ENCODE results near the gene AIG1.

The AIG1 gene

DNA sequence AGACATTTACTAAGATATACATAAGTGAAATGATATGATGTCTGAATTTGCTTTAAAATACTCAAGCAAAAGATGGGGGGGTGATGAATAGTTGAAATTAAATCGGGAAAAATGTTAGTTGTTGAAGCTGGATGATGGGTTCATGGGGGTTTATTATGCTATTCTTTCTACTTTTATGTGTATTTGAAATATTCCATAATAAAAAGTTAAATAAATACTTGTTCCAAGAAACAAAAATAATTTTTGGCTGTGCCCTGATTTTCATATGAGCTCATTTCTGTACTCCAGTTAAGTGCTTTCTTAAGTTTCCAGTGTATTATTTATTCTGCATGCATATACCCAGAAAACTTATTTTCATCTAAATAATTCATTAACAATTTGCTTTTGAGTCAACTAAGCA is 138.6 kb downstream of the AIG1 start:
- H3K4me1 ChIP-seq (ENCODE audit: insufficient read depth, poor library complexity, severe bottlenecking), result no peaks in the 10 kb centered on the region

DNA sequence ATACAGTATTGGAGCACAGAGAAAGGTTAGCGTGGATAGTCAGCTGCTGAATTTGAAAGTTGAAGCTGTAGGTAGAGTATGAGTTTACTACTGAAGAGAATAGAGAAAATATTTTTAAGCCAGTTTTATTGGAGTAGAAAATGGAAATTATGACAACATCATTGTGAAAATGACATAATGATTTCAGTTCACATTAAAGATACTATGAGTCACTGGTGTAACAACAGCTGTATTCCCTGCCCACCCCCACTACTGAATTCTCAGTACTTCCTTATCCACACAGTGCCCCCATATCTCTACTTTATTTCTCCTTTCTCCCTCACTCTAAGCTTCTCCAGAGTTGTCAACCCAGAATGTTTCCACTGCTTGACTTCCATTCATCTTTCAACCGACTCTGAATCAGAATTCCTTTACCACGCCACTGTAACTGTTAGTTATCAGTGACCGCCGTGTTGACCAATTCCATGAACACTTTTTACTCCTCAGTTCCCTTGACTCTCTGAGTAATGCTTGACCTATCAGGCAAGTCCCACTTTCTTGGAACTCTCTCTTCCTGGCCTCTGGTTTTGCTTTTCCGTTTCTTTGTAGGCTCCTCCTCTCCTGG is 139.6 kb downstream of the AIG1 start:
- peaks cover 13% of the 10 kb centered on the region; the same call in 1 of the 2 replicates for H3K36me3 ChIP-seq (ENCODE audit: low read depth)
- TF ChIP-seq, protein P1, sequence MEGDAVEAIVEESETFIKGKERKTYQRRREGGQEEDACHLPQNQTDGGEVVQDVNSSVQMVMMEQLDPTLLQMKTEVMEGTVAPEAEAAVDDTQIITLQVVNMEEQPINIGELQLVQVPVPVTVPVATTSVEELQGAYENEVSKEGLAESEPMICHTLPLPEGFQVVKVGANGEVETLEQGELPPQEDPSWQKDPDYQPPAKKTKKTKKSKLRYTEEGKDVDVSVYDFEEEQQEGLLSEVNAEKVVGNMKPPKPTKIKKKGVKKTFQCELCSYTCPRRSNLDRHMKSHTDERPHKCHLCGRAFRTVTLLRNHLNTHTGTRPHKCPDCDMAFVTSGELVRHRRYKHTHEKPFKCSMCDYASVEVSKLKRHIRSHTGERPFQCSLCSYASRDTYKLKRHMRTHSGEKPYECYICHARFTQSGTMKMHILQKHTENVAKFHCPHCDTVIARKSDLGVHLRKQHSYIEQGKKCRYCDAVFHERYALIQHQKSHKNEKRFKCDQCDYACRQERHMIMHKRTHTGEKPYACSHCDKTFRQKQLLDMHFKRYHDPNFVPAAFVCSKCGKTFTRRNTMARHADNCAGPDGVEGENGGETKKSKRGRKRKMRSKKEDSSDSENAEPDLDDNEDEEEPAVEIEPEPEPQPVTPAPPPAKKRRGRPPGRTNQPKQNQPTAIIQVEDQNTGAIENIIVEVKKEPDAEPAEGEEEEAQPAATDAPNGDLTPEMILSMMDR (IDR thresholded peaks at IDR 0.05; ENCODE audit: poor library complexity, severe bottlenecking), result no peak
- no peaks in the 10 kb centered on the region for H3K27me3 ChIP-seq (ENCODE audit: insufficient read depth, poor library complexity, severe bottlenecking)
- no peak overlapping the region for H3K27ac ChIP-seq (ENCODE audit: poor library complexity, severe bottlenecking)
- no peaks in the 10 kb centered on the region for H3K4me1 ChIP-seq (ENCODE audit: insufficient read depth, poor library complexity, severe bottlenecking)
- ATAC-seq (ENCODE audit: low read depth), result no peak
- no peak overlapping the region for H3K4me3 ChIP-seq (ENCODE audit: severe bottlenecking)
- DNase-seq (ENCODE audit: low spot score), result no peak
- H3K9me3 ChIP-seq (ENCODE audit: severe bottlenecking), result peaks cover 1% of the 10 kb centered on the region

More for the DNA sequence above, 138.6 kb downstream of the AIG1 start:
- H3K4me3 ChIP-seq (ENCODE audit: severe bottlenecking), result no peak overlapping the region
- peaks cover 13% of the 10 kb centered on the region; the same call in 1 of the 2 replicates for H3K36me3 ChIP-seq (ENCODE audit: low read depth)
- H3K9me3 ChIP-seq (ENCODE audit: severe bottlenecking), result peaks cover 1% of the 10 kb centered on the region
- TF ChIP-seq, protein P1 (IDR thresholded peaks at IDR 0.05; ENCODE audit: poor library complexity, severe bottlenecking), result no peak
- DNase-seq (ENCODE audit: low spot score) (no peak), ATAC-seq (ENCODE audit: low read depth) (no peak)
- no peaks in the 10 kb centered on the region for H3K27me3 ChIP-seq (ENCODE audit: insufficient read depth, poor library complexity, severe bottlenecking)
- no peak overlapping the region for H3K27ac ChIP-seq (ENCODE audit: poor library complexity, severe bottlenecking)

DNA sequence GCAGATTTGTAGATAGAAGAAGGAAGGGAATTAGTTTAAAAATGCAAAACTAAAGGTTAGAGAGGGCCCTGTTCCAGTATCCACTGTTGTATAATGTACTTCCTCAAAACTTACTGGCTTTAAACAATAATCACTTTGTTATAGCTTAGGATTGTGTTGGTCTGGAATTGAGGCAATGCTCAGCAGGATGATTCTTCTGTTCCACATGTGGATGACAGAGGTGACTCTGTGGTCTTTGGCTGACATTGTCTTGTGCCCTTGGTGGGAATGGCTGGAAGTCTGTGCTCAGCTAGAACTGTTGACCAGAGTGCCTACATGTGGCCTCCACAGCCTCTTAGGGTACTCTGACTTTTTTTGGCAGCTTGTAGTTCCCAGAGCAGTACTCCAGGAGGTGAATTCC is 143.4 kb downstream of the AIG1 start:
- DNase-seq (ENCODE audit: low spot score) (no peak), ATAC-seq (ENCODE audit: low read depth) (no peak)
- Histone ChIP-seq H3K4me1 (ENCODE audit: insufficient read depth, poor library complexity, severe bottlenecking) (no peaks in the 10 kb centered on the region), H3K36me3 (ENCODE audit: low read depth) (peaks cover 13% of the 10 kb centered on the region; the same call in 1 of the 2 replicates), H3K9me3 (ENCODE audit: severe bottlenecking) (peaks cover 1% of the 10 kb centered on the region), H3K27me3 (ENCODE audit: insufficient read depth, poor library complexity, severe bottlenecking) (no peaks in the 10 kb centered on the region), H3K27ac (ENCODE audit: poor library complexity, severe bottlenecking) (no peak overlapping the region), H3K4me3 (ENCODE audit: severe bottlenecking) (no peak overlapping the region)
- TF ChIP-seq, protein P1 (IDR thresholded peaks at IDR 0.05; ENCODE audit: poor library complexity, severe bottlenecking), result no peak

DNA sequence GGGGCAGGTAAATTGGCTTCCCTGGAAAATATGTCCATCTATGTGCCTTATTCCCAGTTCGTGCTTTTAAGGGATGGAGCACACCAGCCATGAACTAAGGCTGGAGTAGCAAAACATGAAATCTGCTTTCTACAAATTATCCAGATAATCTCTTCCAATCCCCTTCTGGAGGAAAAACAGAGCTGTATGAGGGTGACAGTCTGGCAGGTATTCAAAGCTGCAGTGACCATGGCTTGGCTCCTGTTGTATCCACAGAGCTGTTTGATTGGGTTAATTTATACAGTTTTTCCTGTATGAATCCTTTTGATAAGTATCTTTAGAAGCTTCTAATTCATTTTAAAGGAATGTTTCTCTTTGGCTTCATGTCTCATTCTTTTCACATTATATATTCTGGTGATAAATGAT is 144.4 kb downstream of the AIG1 start:
- no peak for ATAC-seq (ENCODE audit: low read depth)
- peaks cover 13% of the 10 kb centered on the region; the same call in 1 of the 2 replicates for H3K36me3 ChIP-seq (ENCODE audit: low read depth)
- TF ChIP-seq, protein P1 (IDR thresholded peaks at IDR 0.05; ENCODE audit: poor library complexity, severe bottlenecking), result no peak

DNA sequence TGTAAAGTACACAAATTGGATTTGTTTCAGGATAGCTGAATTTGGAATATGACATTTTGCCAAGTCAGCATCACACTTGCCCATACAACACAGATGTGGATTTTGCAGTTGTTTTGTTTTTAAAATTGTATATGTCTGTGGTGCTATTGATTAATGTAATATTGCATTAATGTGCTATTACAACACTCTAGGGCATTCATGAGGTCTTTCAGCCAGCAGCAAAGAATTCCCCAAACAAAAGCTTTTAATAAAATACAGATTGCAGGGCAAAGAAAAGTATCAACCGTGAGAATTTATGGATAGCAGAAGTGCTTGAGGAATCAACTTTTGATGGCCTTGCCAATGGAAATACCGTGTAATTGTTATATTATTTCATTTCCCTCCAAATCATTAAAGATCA is 144.9 kb downstream of the AIG1 start:
- H3K4me3 ChIP-seq (ENCODE audit: severe bottlenecking), result no peak overlapping the region
- H3K36me3 ChIP-seq (ENCODE audit: low read depth), result peaks cover 13% of the 10 kb centered on the region; the same call in 1 of the 2 replicates
- H3K27ac ChIP-seq (ENCODE audit: poor library complexity, severe bottlenecking), result no peak overlapping the region
- peaks cover 1% of the 10 kb centered on the region for H3K9me3 ChIP-seq (ENCODE audit: severe bottlenecking)
- no peak for ATAC-seq (ENCODE audit: low read depth)
- no peak for DNase-seq (ENCODE audit: low spot score)
- no peaks in the 10 kb centered on the region for H3K4me1 ChIP-seq (ENCODE audit: insufficient read depth, poor library complexity, severe bottlenecking)
- no peaks in the 10 kb centered on the region for H3K27me3 ChIP-seq (ENCODE audit: insufficient read depth, poor library complexity, severe bottlenecking)
- TF ChIP-seq, protein P1 (IDR thresholded peaks at IDR 0.05; ENCODE audit: poor library complexity, severe bottlenecking), result no peak

More for the DNA sequence above, 144.4 kb downstream of the AIG1 start:
- Histone ChIP-seq H3K4me3 (ENCODE audit: severe bottlenecking) (no peak overlapping the region), H3K27ac (ENCODE audit: poor library complexity, severe bottlenecking) (no peak overlapping the region), H3K4me1 (ENCODE audit: insufficient read depth, poor library complexity, severe bottlenecking) (no peaks in the 10 kb centered on the region), H3K27me3 (ENCODE audit: insufficient read depth, poor library complexity, severe bottlenecking) (no peaks in the 10 kb centered on the region), H3K9me3 (ENCODE audit: severe bottlenecking) (peaks cover 1% of the 10 kb centered on the region)
- no peak for DNase-seq (ENCODE audit: low spot score)

Data from RWPE2 (cell line).